HAP-1 (cell line): ENCODE data around the gene OR5F1.

Experiments
- DNase-seq, 2 experiments: peaks; one replicate each; pipeline ENCODE4 v3.0.0-alpha.2; 2016 to 2020; ENCODE audit warnings: low spot score in 2 of 2
- H3K27me3 ChIP-seq: fragments of 250-450 bp; sonication (Bioruptor Pico); 2 replicates; pipeline ENCODE4 v1.5.1; 2020; ENCODE audit warnings: low read depth, mild to moderate bottlenecking, moderate library complexity
- H3K36me3 ChIP-seq: fragments of 250-450 bp; sonication (Bioruptor Pico); replicated peaks from 2 replicates; pipeline ENCODE4 v1.5.1; 2020; ENCODE audit warnings: mild to moderate bottlenecking
- H3K4me1 ChIP-seq: fragments of 250-450 bp; sonication (Bioruptor Pico); 2 replicates; pipeline ENCODE4 v1.5.1; 2020; ENCODE audit warnings: mild to moderate bottlenecking
- H3K4me3 ChIP-seq: fragments of 250-450 bp; sonication (Bioruptor Pico); 2 replicates; pipeline ENCODE4 v1.5.1; 2020; ENCODE audit warnings: mild to moderate bottlenecking, moderate library complexity
- H3K9me3 ChIP-seq: fragments of 250-450 bp; sonication (Bioruptor Pico); 2 replicates; pipeline ENCODE4 v1.5.1; 2020; ENCODE audit warnings: mild to moderate bottlenecking, moderate library complexity
- in situ Hi-C: fragments of 300-500 bp; cut with MboI; formaldehyde crosslinking; loops from 3 replicates; pipeline ENCODE4 v1.14.3; 2020; ENCODE audit warnings: low sequenced_read_pairs, inconsistent platforms, mixed read lengths

The OR5F1 gene

GRCh38 chr11:55994525-55994924, at the start of gene OR5F1:
Gene OR5F1 (minus strand): TSS chr11:55994625. CDS start chr11:55994625, 0 bp downstream.
- in situ Hi-C loops: no loop called here
- no peaks in the 10 kb centered on the region for H3K9me3 ChIP-seq
- no peaks in the 10 kb centered on the region for H3K36me3 ChIP-seq
- no peaks in the 10 kb centered on the region for H3K27me3 ChIP-seq
- DNase-seq: no peak
- no peak within 1 kb of the TSS for H3K4me3 ChIP-seq
- H3K4me1 ChIP-seq: no peaks in the 10 kb centered on the region

- no peaks in the 10 kb centered on the region for H3K36me3 ChIP-seq
- no peaks in the 10 kb centered on the region for H3K9me3 ChIP-seq
- no peaks in the 10 kb centered on the region for H3K27me3 ChIP-seq
- DNase-seq: no peak
- no peaks in the 10 kb centered on the region for H3K4me1 ChIP-seq
- H3K4me3 ChIP-seq: no peak within 1 kb of the TSS
- in situ Hi-C loops: no loop called here
These were observed 32.9 kb upstream of the OR5F1 start, which contains the start of gene OR5AS1 for GRCh38 chr11:56027354-56027753. Gene OR5AS1 (plus strand): TSS chr11:56027654. CDS start chr11:56030419, 2,765 bp downstream.

- in situ Hi-C loops: no loop called here
- no peaks in the 10 kb centered on the region for H3K9me3 ChIP-seq
- no peaks in the 10 kb centered on the region for H3K4me1 ChIP-seq
- no peaks in the 10 kb centered on the region for H3K36me3 ChIP-seq
- H3K4me3 ChIP-seq: no peak overlapping the region
- no peak for DNase-seq
- H3K27me3 ChIP-seq: no peaks in the 10 kb centered on the region
These were observed 19.4 kb upstream of the OR5F1 start for GRCh38 chr11:56013805-56014204.

- Histone ChIP-seq H3K4me1 (no peaks in the 10 kb centered on the region), H3K9me3 (no peaks in the 10 kb centered on the region), H3K4me3 (no peak overlapping the region), H3K36me3 (no peaks in the 10 kb centered on the region), H3K27me3 (no peaks in the 10 kb centered on the region)
- DNase-seq: no peak
- in situ Hi-C loops: no loop called here
These were observed 16.3 kb upstream of the OR5F1 start for GRCh38 chr11:56010716-56011115.

- Histone ChIP-seq H3K4me1 (no peaks in the 10 kb centered on the region), H3K36me3 (no peaks in the 10 kb centered on the region), H3K4me3 (no peak overlapping the region), H3K9me3 (no peaks in the 10 kb centered on the region), H3K27me3 (no peaks in the 10 kb centered on the region)
- DNase-seq: no peak
- in situ Hi-C loops: no loop called here
These were observed 23.5 kb downstream of the OR5F1 start for GRCh38 chr11:55970935-55971334.

GRCh38 chr11:55969845-55970244, 24.6 kb downstream of the OR5F1 start, which contains the start of gene OR10AG1:
Gene OR10AG1 (minus strand): TSS chr11:55969945. CDS start chr11:55969907, 38 bp downstream.
- H3K9me3 ChIP-seq: no peaks in the 10 kb centered on the region
- H3K4me1 ChIP-seq: no peaks in the 10 kb centered on the region
- no peak for DNase-seq
- H3K27me3 ChIP-seq: no peaks in the 10 kb centered on the region
- no peak within 1 kb of the TSS for H3K4me3 ChIP-seq
- no peaks in the 10 kb centered on the region for H3K36me3 ChIP-seq
- in situ Hi-C loops: no loop called here

GRCh38 chr11:55967914-55968313, 26.5 kb downstream of the OR5F1 start:
- Histone ChIP-seq H3K9me3 (no peaks in the 10 kb centered on the region), H3K4me1 (no peaks in the 10 kb centered on the region), H3K36me3 (no peaks in the 10 kb centered on the region), H3K27me3 (no peaks in the 10 kb centered on the region), H3K4me3 (no peak overlapping the region)
- DNase-seq: no peak
- in situ Hi-C loops: no loop called here

- no peaks in the 10 kb centered on the region for H3K9me3 ChIP-seq
- H3K4me3 ChIP-seq: no peak overlapping the region
- H3K27me3 ChIP-seq: no peaks in the 10 kb centered on the region
- no peaks in the 10 kb centered on the region for H3K4me1 ChIP-seq
- no peaks in the 10 kb centered on the region for H3K36me3 ChIP-seq
- in situ Hi-C loops: no loop called here
- DNase-seq: no peak
These were observed 28.0 kb downstream of the OR5F1 start for GRCh38 chr11:55966391-55966790.

- H3K36me3 ChIP-seq: no peaks in the 10 kb centered on the region
- in situ Hi-C loops: no loop called here
- DNase-seq: no peak
These were observed 37.9 kb downstream of the OR5F1 start for GRCh38 chr11:55956521-55956920.

GRCh38 chr11:55949330-55949729, 45.1 kb downstream of the OR5F1 start:
- Histone ChIP-seq H3K4me1 (no peaks in the 10 kb centered on the region), H3K36me3 (no peaks in the 10 kb centered on the region), H3K4me3 (no peak overlapping the region), H3K9me3 (no peaks in the 10 kb centered on the region), H3K27me3 (no peaks in the 10 kb centered on the region)
- DNase-seq: no peak
- in situ Hi-C loops: no loop called here

More at GRCh38 chr11:55956521-55956920, 37.9 kb downstream of the OR5F1 start:
- Histone ChIP-seq H3K4me1 (no peaks in the 10 kb centered on the region), H3K27me3 (no peaks in the 10 kb centered on the region), H3K4me3 (no peak overlapping the region), H3K9me3 (no peaks in the 10 kb centered on the region)
